T-helper 9 cell (primary cell): ENCODE measurements around the gene NRXN2.

Experiments
- DNase-seq: peaks from one replicate; pipeline ENCODE4 v3.0.0-alpha.2; 2020

NRXN2 gene

GRCh38 chr11:64742889-64743590 is 20.0 kb upstream of the NRXN2 start:
- peak; percentile 77 for DNase-seq

- DNase-seq = no peak
Measured at GRCh38 chr11:64742087-64742888, 19.3 kb upstream of the NRXN2 start.

- DNase-seq = no peak
Measured at GRCh38 chr11:64741375-64742086, 18.5 kb upstream of the NRXN2 start.

- no peak for DNase-seq
Measured at GRCh38 chr11:64739871-64740270, 16.9 kb upstream of the NRXN2 start.

GRCh38 chr11:64736654-64737053 is 13.7 kb upstream of the NRXN2 start:
- no peak for DNase-seq

GRCh38 chr11:64735725-64736259 is 12.8 kb upstream of the NRXN2 start:
- DNase-seq = no peak

- no peak for DNase-seq
Measured at GRCh38 chr11:64734811-64735724, 12.1 kb upstream of the NRXN2 start.

GRCh38 chr11:64731601-64732000 is 8.6 kb upstream of the NRXN2 start:
- no peak for DNase-seq

GRCh38 chr11:64729851-64730382 is 6.9 kb upstream of the NRXN2 start:
- DNase-seq = no peak

- DNase-seq = no peak
Measured at GRCh38 chr11:64728757-64729365, 5.9 kb upstream of the NRXN2 start.

GRCh38 chr11:64726867-64727530 is 4.0 kb upstream of the NRXN2 start:
- DNase-seq = no peak

GRCh38 chr11:64726211-64726641 is 3.2 kb upstream of the NRXN2 start:
- DNase-seq = no peak

- no peak for DNase-seq
Measured at GRCh38 chr11:64724863-64725532, 2.0 kb upstream of the NRXN2 start.

GRCh38 chr11:64723907-64724862 is 1.2 kb upstream of the NRXN2 start:
- DNase-seq = no peak

GRCh38 chr11:64722141-64723065 is 594 bp downstream of the NRXN2 start:
- no peak for DNase-seq

- DNase-seq = no peak
Measured at GRCh38 chr11:64721359-64721699, 1.7 kb downstream of the NRXN2 start.

- no peak for DNase-seq
Measured at GRCh38 chr11:64720640-64721358, 2.2 kb downstream of the NRXN2 start.
